Body of pancreas (tissue), 4 donors: ENCODE data around the gene PSG11.
"Not testable (repeated sequence)": the region's sequence is repeated elsewhere in the genome, so short reads cannot be mapped to it uniquely, and the experiment has no call there.

ENCODE experiments used
- CTCF ChIP-seq, 7 experiments: fragments of 450-650 bp in 4 of 7; fragments of 200-600 bp in 3 of 7; sonication (generic) in 3 of 7; IDR thresholded peaks; one replicate each; pipeline ENCODE4 v1.5.1; 2016 to 2019; ENCODE audit warnings: antibody characterized with exemption in 7 of 7
- POLR2A ChIP-seq, 3 donors: fragments of 450-650 bp; IDR thresholded peaks; one replicate each; pipeline ENCODE4 v1.6.1; 2016; ENCODE audit warnings: antibody characterized with exemption in 3 of 3, mild to moderate bottlenecking in 2 of 3

- not testable (repeated sequence) for TF ChIP-seq CTCF, POLR2A (IDR thresholded peaks at IDR 0.05)
Measured at GRCh38 chr19:43043492-43044180, 17.4 kb upstream of the PSG11 start.
